Transverse colon (tissue), 4 donors: ENCODE results near the gene ASB8. TPM values are rescaled to one million over a fixed set of nuclear protein-coding genes. Genes with fewer than 3 reads are reported as not detected.

Experiments
- DNase-seq: peaks from one replicate; pipeline ENCODE4 v3.0.0-alpha.2; 2019
- H3K27ac ChIP-seq, 4 donors: fragments of 200-600 bp; sonication (generic); 2 replicates each; pipeline ENCODE4 v1.5.1; 2016 to 2018; ENCODE audit warnings: inconsistent platforms in 4 of 4
- H3K27me3 ChIP-seq: fragments of 200-600 bp; sonication (generic); 2 replicates; pipeline ENCODE4 v1.5.1; 2017; ENCODE audit warnings: inconsistent platforms
- H3K36me3 ChIP-seq, 4 donors: fragments of 200-600 bp; sonication (generic); 2 replicates each; pipeline ENCODE4 v1.5.1; 2017 to 2019; ENCODE audit warnings: inconsistent platforms in 4 of 4
- H3K4me1 ChIP-seq, 4 donors: fragments of 200-600 bp; sonication (generic); 2 replicates each; pipeline ENCODE4 v1.5.1; 2017 to 2020; ENCODE audit warnings: inconsistent platforms in 4 of 4
- H3K4me3 ChIP-seq, 4 donors: fragments of 200-600 bp; sonication (generic); 1 replicate in 1 of 4; 2 replicates in 3 of 4; pipeline versions ENCODE4 v1.5.1 to v1.6.1; 2017 to 2019; ENCODE audit warnings: inconsistent platforms in 4 of 4
- H3K9me3 ChIP-seq, 2 donors: fragments of 200-600 bp; sonication (generic); 2 replicates each; pipeline ENCODE4 v1.5.1; 2017 to 2019; ENCODE audit warnings: inconsistent platforms in 2 of 2
- EP300 ChIP-seq: sonication (generic); formaldehyde crosslinking; IDR thresholded peaks from one replicate; pipeline ENCODE4 v1.6.1; 2017; ENCODE audit warnings: antibody characterized with exemption, low read depth
- POLR2A ChIP-seq: fragments of 450-650 bp; IDR thresholded peaks from one replicate; pipeline ENCODE4 v1.6.1; 2016; ENCODE audit warnings: antibody characterized with exemption, mild to moderate bottlenecking, moderate library complexity
- POLR2AphosphoS5 ChIP-seq, 3 donors: sonication (generic); formaldehyde crosslinking; IDR thresholded peaks; one replicate each; pipeline ENCODE4 v1.6.1; 2016; ENCODE audit warnings: antibody characterized with exemption in 3 of 3
- WGBS, 2 donors: methylation state at CpG; one replicate each; pipeline ENCODE4 v1.1.5; 2018; ENCODE audit warnings: low coverage in 1 of 2; 5-methylcytosine and 5-hydroxymethylcytosine counted together
- in situ Hi-C, 4 donors: fragments of 200-750 bp; cut with MboI; loops; one replicate each; pipeline versions ENCODE4 v1.15.0 to v1.15.1; 2017; ENCODE audit warnings: low sequenced_read_pairs in 3 of 4, low pct_ligation_motif_present in 1 of 4, low pct_unique_long_range_greater_than_20kb in 1 of 4
- intact Hi-C: fragments of 100-400 bp; cut with DNase I; formaldehyde crosslinking; loops from one replicate; pipeline ENCODE4 v1.15.1; 2023; ENCODE audit warnings: low total_unique reads
- total RNA-seq, 4 donors: library from RNA; depleted of rRNA; stranded (reverse); fragments of >200 nt; gene quantifications; one replicate each; pipeline ENCODE4 v1.1.0, GENCODE V29; 2016
- TF ChIP-seq, protein P1 (sequence below), 5 experiments: fragments of 200-600 bp in 3 of 5; fragments of 450-650 bp in 2 of 5; sonication (generic) in 3 of 5; IDR thresholded peaks; 1 replicate in 2 of 5; 2 replicates in 3 of 5; pipeline ENCODE4 v1.5.1; 2016 to 2017; ENCODE audit warnings: antibody characterized with exemption in 5 of 5, inconsistent platforms in 3 of 5, mild to moderate bottlenecking in 2 of 5, moderate library complexity in 1 of 5

Gene ASB8
- total RNA-seq, 4 donors from 2014 or later, result 13.3 to 39.0 (median 23.3) TPM

DNA sequence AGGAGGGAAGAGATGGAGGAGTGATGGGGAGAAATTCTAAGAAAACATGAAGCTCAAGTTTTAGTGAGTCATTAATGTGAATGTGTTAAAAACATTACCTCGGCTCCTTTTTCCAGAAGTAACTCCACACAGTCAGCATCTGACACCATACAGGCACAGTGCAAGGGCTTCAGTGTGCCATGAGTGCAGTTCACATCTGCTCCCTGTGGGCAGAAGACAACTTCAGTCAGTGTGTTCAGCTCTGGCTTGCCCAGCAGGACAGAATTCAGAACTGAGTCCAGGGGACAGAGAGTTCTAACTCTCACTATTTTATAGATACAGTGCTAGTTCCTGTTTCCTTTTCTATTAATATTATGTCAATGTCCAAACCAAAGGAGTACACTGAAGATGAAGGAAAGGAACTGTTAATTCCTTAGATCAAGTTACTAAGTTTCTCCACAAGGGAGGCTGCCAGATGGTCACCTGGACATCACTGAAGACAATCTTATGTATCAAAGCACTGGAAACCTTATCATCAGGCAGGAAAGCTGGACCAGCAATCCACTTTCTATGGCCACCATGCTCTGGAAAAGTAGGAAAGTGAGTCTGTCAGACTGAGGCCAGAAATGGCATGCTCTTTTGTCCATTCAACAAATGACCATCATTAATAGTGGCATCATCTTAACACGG, 6.1 kb downstream of the ASB8 start:
- no peaks in the 10 kb centered on the region for H3K9me3 ChIP-seq
- peaks cover 2 to 14% (median 4%) of the 10 kb centered on the region in 4 donors for H3K4me1 ChIP-seq
- intact Hi-C loops (loop anchor here (10.0 kb wide), 1 partner anchor 46 kb away; the partner anchor contains the start of gene SENP1), in situ Hi-C loops (loop anchor here in 3 of 4 donors (25.0 kb wide), 2 partner anchors 189 to 289 kb away; partner anchors contain the start of gene TMEM106C (in 3 of the 3))
- WGBS, 2 donors, result 71 to 80% methylated on average over 1 to 2 of the region's 2 CpGs
- no peak for TF ChIP-seq POLR2A
- TF ChIP-seq, protein P1, sequence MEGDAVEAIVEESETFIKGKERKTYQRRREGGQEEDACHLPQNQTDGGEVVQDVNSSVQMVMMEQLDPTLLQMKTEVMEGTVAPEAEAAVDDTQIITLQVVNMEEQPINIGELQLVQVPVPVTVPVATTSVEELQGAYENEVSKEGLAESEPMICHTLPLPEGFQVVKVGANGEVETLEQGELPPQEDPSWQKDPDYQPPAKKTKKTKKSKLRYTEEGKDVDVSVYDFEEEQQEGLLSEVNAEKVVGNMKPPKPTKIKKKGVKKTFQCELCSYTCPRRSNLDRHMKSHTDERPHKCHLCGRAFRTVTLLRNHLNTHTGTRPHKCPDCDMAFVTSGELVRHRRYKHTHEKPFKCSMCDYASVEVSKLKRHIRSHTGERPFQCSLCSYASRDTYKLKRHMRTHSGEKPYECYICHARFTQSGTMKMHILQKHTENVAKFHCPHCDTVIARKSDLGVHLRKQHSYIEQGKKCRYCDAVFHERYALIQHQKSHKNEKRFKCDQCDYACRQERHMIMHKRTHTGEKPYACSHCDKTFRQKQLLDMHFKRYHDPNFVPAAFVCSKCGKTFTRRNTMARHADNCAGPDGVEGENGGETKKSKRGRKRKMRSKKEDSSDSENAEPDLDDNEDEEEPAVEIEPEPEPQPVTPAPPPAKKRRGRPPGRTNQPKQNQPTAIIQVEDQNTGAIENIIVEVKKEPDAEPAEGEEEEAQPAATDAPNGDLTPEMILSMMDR (IDR thresholded peaks at IDR 0.05), result no peak
- no peak for TF ChIP-seq EP300
- TF ChIP-seq POLR2AphosphoS5 (IDR thresholded peaks at IDR 0.05), result no peak
- DNase-seq, result no peak
- peaks cover 0 to 61% (median 23%) of the 10 kb centered on the region in 4 donors for H3K36me3 ChIP-seq
- no peaks in the 10 kb centered on the region for H3K27me3 ChIP-seq
- H3K4me3 ChIP-seq, result no peak overlapping the region
- H3K27ac ChIP-seq, result no peak overlapping the region

DNA sequence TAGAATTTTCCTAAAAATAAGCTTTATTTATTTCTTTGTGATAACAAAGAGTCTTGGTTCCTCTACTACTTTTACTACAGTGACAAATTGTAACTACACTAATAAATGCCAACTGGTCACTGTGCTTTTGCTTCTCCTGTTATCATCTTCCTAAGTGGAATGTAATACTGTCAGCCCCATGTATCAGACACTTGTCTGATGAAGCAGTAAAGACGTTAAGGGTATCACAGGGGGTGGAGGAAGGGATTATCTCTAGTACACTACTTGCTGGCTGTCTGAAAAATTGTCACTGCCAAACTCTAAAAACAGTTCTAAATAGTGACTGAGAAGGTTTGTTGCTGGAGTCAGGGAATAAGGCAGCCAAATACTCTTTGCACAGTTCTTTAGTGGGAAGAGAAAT, 11.3 kb downstream of the ASB8 start:
- intact Hi-C loops, result no loop called here
- no peak for DNase-seq
- Histone ChIP-seq H3K36me3 (peaks cover 0 to 68% (median 29%) of the 10 kb centered on the region in 4 donors), H3K4me1 (no peaks in the 10 kb centered on the region), H3K4me3 (no peak overlapping the region), H3K27ac (no peak overlapping the region), H3K27me3 (no peaks in the 10 kb centered on the region), H3K9me3 (no peaks in the 10 kb centered on the region)
- WGBS, 2 donors, result 48 to 50% methylated on average over 1 of the region's 1 CpG
- in situ Hi-C loops, result no loop called here
- no peak for TF ChIP-seq EP300
- TF ChIP-seq, protein P1 (IDR thresholded peaks at IDR 0.05), result no peak
- TF ChIP-seq POLR2AphosphoS5 (IDR thresholded peaks at IDR 0.05), result no peak
- TF ChIP-seq POLR2A, result no peak

DNA sequence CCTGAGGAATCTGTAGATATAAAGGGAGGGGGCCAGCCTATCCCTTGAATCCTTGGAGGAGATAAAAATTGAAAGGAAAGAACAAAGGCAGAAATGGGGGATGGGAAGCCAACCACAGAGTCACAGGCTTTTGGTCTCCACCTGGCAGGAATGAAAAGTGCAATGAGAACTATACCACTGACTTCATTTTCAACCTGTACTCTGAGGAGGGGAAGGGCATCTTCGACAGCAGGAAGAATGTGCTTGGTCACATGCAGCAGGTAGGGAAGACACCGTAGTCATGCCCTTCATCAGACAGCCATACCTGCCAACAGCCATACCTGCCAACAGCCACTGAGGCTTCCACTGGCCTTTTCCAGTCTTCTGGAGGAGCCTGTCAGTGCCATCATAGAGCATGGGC, 13.4 kb downstream of the ASB8 start:
- in situ Hi-C loops (no loop called here), intact Hi-C loops (no loop called here)
- WGBS, 2 donors, result 92% methylated on average over 2 of the region's 2 CpGs; no CpG with 5 or more reads in 1 of the 2 donors
- Histone ChIP-seq H3K9me3 (no peaks in the 10 kb centered on the region), H3K36me3 (peaks cover 0 to 48% (median 19%) of the 10 kb centered on the region in 4 donors), H3K27me3 (no peaks in the 10 kb centered on the region), H3K4me3 (no peak overlapping the region), H3K4me1 (no peaks in the 10 kb centered on the region), H3K27ac (no peak overlapping the region)
- no peak for DNase-seq
- TF ChIP-seq EP300 (no peak), POLR2AphosphoS5 (IDR thresholded peaks at IDR 0.05) (no peak), POLR2A (no peak)
- TF ChIP-seq, protein P1 (IDR thresholded peaks at IDR 0.05), result no peak

DNA sequence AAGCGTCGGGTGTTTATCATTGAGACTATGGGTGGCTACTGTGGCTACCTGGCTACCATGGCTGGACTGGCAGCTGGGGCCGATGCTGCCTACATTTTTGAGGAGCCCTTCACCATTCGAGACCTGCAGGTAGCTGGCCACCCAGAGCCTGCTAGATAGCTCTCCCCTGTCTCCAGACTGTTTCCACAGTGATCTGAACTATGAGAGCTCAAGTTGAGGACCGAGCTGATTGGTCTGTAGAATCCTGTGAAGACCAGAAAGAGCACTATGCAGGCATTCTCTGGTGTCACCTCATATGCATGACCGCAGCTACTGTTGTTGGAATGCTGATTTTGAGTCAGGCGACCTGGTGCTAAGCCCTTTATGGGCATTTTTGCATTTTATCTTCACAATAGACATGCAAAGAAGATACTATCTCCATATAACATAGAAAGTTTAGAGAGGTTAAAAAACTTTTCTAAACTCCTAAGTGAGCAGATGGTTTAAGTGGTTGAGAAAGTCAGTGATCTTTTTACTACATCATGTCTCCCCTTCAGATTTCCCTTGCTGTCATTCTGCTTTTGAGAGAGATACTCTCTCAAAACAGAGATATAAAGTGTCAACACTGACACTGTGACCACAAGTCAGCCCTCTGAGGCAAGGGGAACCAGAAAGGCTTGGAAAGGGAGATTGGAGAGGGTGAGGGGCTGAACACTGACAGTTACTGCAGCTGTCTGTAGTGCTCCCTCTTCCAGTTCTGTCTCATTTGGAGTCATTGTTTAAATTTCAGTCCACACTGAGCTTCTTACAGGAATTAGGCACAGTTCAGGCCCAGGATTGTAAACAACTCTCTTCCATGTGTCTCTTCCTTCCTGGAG, 14.3 kb downstream of the ASB8 start:
- no peak for DNase-seq
- Histone ChIP-seq H3K4me1 (no peaks in the 10 kb centered on the region), H3K9me3 (no peaks in the 10 kb centered on the region), H3K27me3 (no peaks in the 10 kb centered on the region), H3K27ac (no peak overlapping the region), H3K36me3 (peaks cover 0 to 41% (median 18%) of the 10 kb centered on the region in 4 donors), H3K4me3 (no peak overlapping the region)
- in situ Hi-C loops, result no loop called here
- TF ChIP-seq, protein P1 (IDR thresholded peaks at IDR 0.05), result no peak
- no peak for TF ChIP-seq EP300
- no peak for TF ChIP-seq POLR2AphosphoS5 (IDR thresholded peaks at IDR 0.05)
- no peak for TF ChIP-seq POLR2A
- intact Hi-C loops, result no loop called here
- whole genome bisulfite sequencing, 2 donors, result 84 to 100% methylated on average over 1 to 7 of the region's 7 CpGs
